Measurements from ENCODE around the gene CDK9. TPM values are rescaled to one million over a fixed set of nuclear protein-coding genes. Genes with fewer than 3 reads are reported as not detected.

Gene CDK9
- total and polyA plus RNA-seq, 10 of the 15 experiments (the other 5 are each of a cell fraction or from before 2014, with no cell fraction given), result 7.3 to 92.6 (median 51.6) TPM

GRCh38 chr9:127796225-127796813 lies 10.5 kb downstream of the CDK9 start:
- no peaks in the 10 kb centered on the region for H3K27me3 ChIP-seq (replicated peaks in 1 of 2; ENCODE audit: control insufficient read depth in 2 of 2, insufficient read depth in 2 of 2, low read length in 1 of 2)
- intact Hi-C loops (cut with micrococcal nuclease; ENCODE audit: unreplicated experiment), result no loop called here

More at GRCh38 chr9:127796225-127796813, 10.5 kb downstream of the CDK9 start:
- Histone ChIP-seq H4K20me1 (ENCODE audit: control insufficient read depth, insufficient read depth) (no peaks in the 10 kb centered on the region), H3K4me1 (ENCODE audit: control insufficient read depth, insufficient read depth, low read length) (peaks cover 21% of the 10 kb centered on the region), H3K4me2 (ENCODE audit: control insufficient read depth, insufficient read depth) (no peak overlapping the region), H3K79me2 (ENCODE audit: control insufficient read depth, insufficient read depth, low read length) (no peaks in the 10 kb centered on the region), H3K4me3 (no peak overlapping the region), H3K36me3 (ENCODE audit: control insufficient read depth in 2 of 2, insufficient read depth in 2 of 2, low read length in 1 of 2) (peaks cover 5 to 8% of the 10 kb centered on the region in 2 experiments; a peak in 2 of 4 replicates), H3K9me3 (replicated peaks; ENCODE audit: control insufficient read depth, insufficient read depth, low read length) (no peaks in the 10 kb centered on the region), H3K9ac (ENCODE audit: control insufficient read depth, insufficient read depth, low read length) (peak overlapping the region; percentile 8; the same call in 1 of the 2 replicates), H3K27ac (ENCODE audit: control insufficient read depth, insufficient read depth) (no peak overlapping the region; the same call in 1 of the 2 replicates), H2AFZ (ENCODE audit: control insufficient read depth, low read depth, low read length) (no peak overlapping the region)
- no TSS peak for BruUV-seq (replicated peaks)
- ATAC-seq (peak; percentile 63), FAIRE-seq (no peak), DNase-seq (ENCODE audit: low read depth, low spot score) (no peak)
- RAD21 ChIA-PET (ENCODE audit: unreplicated experiment), result interaction anchor here (0.6 kb wide), 1 partner anchor 123 kb away, joined by 3 read pairs; no protein-coding TSS in a partner anchor
- CTCF ChIA-PET, result interaction anchor here (1.0 to 1.8 kb wide), 3 partner anchors 20 to 73 kb away, joined by 3 to 7 read pairs (median 3); partner anchors contain the start of gene TOR2A
- SMC1A ChIA-PET (ENCODE audit: uncharacterized antibody, unreplicated experiment), result interaction anchor here (1.1 kb wide), 1 partner anchor 34 kb away, joined by 3 read pairs; no protein-coding TSS in a partner anchor
- POLR2A ChIA-PET, result interaction anchor here (0.6 to 1.7 kb wide), 3 partner anchors 12 to 106 kb away, joined by 4 to 5 read pairs (median 4); no protein-coding TSS in a partner anchor
- in situ Hi-C loops (cut with MboI), result no loop called here
- TF ChIP-seq RUNX3 (IDR thresholded peaks at IDR 0.05; ENCODE audit: low read length) (peak; percentile 20; the same call in 1 of the 2 replicates), SP1 (IDR thresholded peaks at IDR 0.05; ENCODE audit: low read depth, low read length) (no peak), TARDBP (IDR thresholded peaks at IDR 0.05; ENCODE audit: borderline replicate concordance) (no peak), CUX1 (IDR thresholded peaks at IDR 0.05; ENCODE audit: insufficient replicate concordance, low read depth, low read length) (no peak), RBBP5 (conservative IDR thresholded peaks at IDR 0.05) (no peak), RCOR1 (conservative IDR thresholded peaks at IDR 0.05; ENCODE audit: low read depth, low read length) (no peak), CHD4 (IDR thresholded peaks at IDR 0.05) (no peak), SIN3A (IDR thresholded peaks at IDR 0.05; ENCODE audit: low read depth, low read length) (no peak), ZBED1 (IDR thresholded peaks at IDR 0.05; ENCODE audit: borderline replicate concordance) (no peak), POLR2A (IDR thresholded peaks at IDR 0.05; ENCODE audit: low read depth, low read length) (peak; percentile 48; the same call in 1 of the 2 replicates), POLR2AphosphoS5 (IDR thresholded peaks at IDR 0.05; ENCODE audit: low read length) (0 out of 2 replicates have a peak, but pooled peaks have one; percentile 7), CEBPB (IDR thresholded peaks at IDR 0.05; ENCODE audit: borderline replicate concordance in 1 of 2, low read depth in 2 of 2, low read length in 2 of 2) (no peak), PML (IDR thresholded peaks at IDR 0.05; ENCODE audit: low read length) (0 out of 2 replicates have a peak, but pooled peaks have one; percentile 55), SREBF2 (IDR thresholded peaks at IDR 0.05; ENCODE audit: low read length) (no peak), BRCA1 (IDR thresholded peaks at IDR 0.05; ENCODE audit: low read depth, low read length) (no peak)
- WGBS (ENCODE audit: insufficient coverage, insufficient replicate concordance, low lambda C conversion rate, missing lambda C conversion rate), result 63% methylated on average over 8 of the region's 8 CpGs
